GM12874 (cell line): Measurements from ENCODE around the gene ADSS1.

Experiments
- CTCF ChIP-seq: IDR thresholded peaks from 2 replicates; pipeline ENCODE4 v1.5.1; 2011; ENCODE audit warnings: low read depth, mild to moderate bottlenecking, control low read depth, low read length, moderate library complexity; ENCODE audit not compliant: insufficient read depth

Gene ADSS1

GRCh38 chr14:104715871-104716270, 8.2 kb upstream of the ADSS1 start:
- no peak for TF ChIP-seq CTCF

- no peak for TF ChIP-seq CTCF
Measured at GRCh38 chr14:104717137-104717536, 6.9 kb upstream of the ADSS1 start.

- TF ChIP-seq CTCF: no peak
Measured at GRCh38 chr14:104717646-104718045, 6.4 kb upstream of the ADSS1 start.

- no peak for TF ChIP-seq CTCF
Measured at GRCh38 chr14:104718147-104718546, 5.9 kb upstream of the ADSS1 start.

- no peak for TF ChIP-seq CTCF
Measured at GRCh38 chr14:104718871-104719270, 5.2 kb upstream of the ADSS1 start.

- no peak for TF ChIP-seq CTCF
Measured at GRCh38 chr14:104719343-104719742, 4.7 kb upstream of the ADSS1 start.

- TF ChIP-seq CTCF: no peak
Measured at GRCh38 chr14:104721505-104722431, 2.3 kb upstream of the ADSS1 start.
